Tibial nerve (tissue), 4 donors: Measurements from ENCODE around the gene OR2T27. TPM values are rescaled to one million over a fixed set of nuclear protein-coding genes. Genes with fewer than 3 reads are reported as not detected.
"Not testable (repeated sequence)": the region's sequence is repeated elsewhere in the genome, so short reads cannot be mapped to it uniquely, and the experiment has no call there.

Experiments used
- DNase-seq, 2 donors: peaks; one replicate each; pipeline ENCODE4 v3.0.0-alpha.2; 2019; ENCODE audit warnings: low spot score in 2 of 2
- H3K27ac ChIP-seq, 4 donors: fragments of 200-600 bp; sonication (generic) in 3 of 4; one replicate each; pipeline ENCODE4 v1.5.1; 2017 to 2019; ENCODE audit warnings: mild to moderate bottlenecking in 1 of 4
- H3K27me3 ChIP-seq, 2 donors: fragments of 200-600 bp; sonication (generic) in 1 of 2; one replicate each; pipeline versions ENCODE4 v1.5.1 to v1.6.0; 2017 to 2019
- H3K36me3 ChIP-seq, 3 donors: fragments of 200-600 bp; sonication (generic); one replicate each; pipeline ENCODE4 v1.5.1; 2018 to 2019
- H3K4me1 ChIP-seq, 4 donors: fragments of 200-600 bp; sonication (generic) in 3 of 4; one replicate each; pipeline ENCODE4 v1.5.1; 2017 to 2019
- H3K4me3 ChIP-seq, 4 donors: fragments of 200-600 bp; sonication (generic) in 3 of 4; one replicate each; pipeline ENCODE4 v1.5.1; 2017 to 2019; ENCODE audit warnings: mild to moderate bottlenecking in 1 of 4, moderate library complexity in 1 of 4
- H3K9me3 ChIP-seq, 4 donors: fragments of 200-600 bp; sonication (generic) in 3 of 4; one replicate each; pipeline ENCODE4 v1.5.1; 2017 to 2019
- CTCF ChIP-seq, 5 experiments: fragments of 200-600 bp in 3 of 5; fragments of 450-650 bp in 2 of 5; sonication (generic) in 3 of 5; IDR thresholded peaks; one replicate each; pipeline ENCODE4 v1.5.1; 2016 to 2019; ENCODE audit warnings: antibody characterized with exemption in 5 of 5, mild to moderate bottlenecking in 3 of 5, moderate library complexity in 2 of 5
- EP300 ChIP-seq, 2 donors: sonication (generic); formaldehyde crosslinking; IDR thresholded peaks; one replicate each; pipeline ENCODE4 v1.6.1; 2017; ENCODE audit warnings: antibody characterized with exemption in 2 of 2, mild to moderate bottlenecking in 1 of 2
- POLR2A ChIP-seq, 2 donors: fragments of 450-650 bp; IDR thresholded peaks; one replicate each; pipeline ENCODE4 v1.6.1; 2017; ENCODE audit warnings: antibody characterized with exemption in 2 of 2, mild to moderate bottlenecking in 2 of 2, moderate library complexity in 2 of 2
- WGBS, 2 donors: methylation state at CpG; one replicate each; pipeline ENCODE4 v1.1.5; 2018; 5-methylcytosine and 5-hydroxymethylcytosine counted together
- total RNA-seq, 4 donors: library from RNA; depleted of rRNA; stranded (reverse); fragments of >200 nt; gene quantifications; one replicate each; pipeline ENCODE4 v1.1.0, GENCODE V29; 2016

Gene OR2T27
- total RNA-seq, 4 donors from 2014 or later, result not detected

GRCh38 chr1:248642971-248643651, 12.2 kb downstream of the OR2T27 start:
- not testable (repeated sequence) for H3K27me3 ChIP-seq, H3K4me1 ChIP-seq, H3K36me3 ChIP-seq, H3K4me3 ChIP-seq, H3K27ac ChIP-seq, DNase-seq, H3K9me3 ChIP-seq
- WGBS, 2 donors, result no CpG with 5 or more reads among the region's 4 CpGs

DNA sequence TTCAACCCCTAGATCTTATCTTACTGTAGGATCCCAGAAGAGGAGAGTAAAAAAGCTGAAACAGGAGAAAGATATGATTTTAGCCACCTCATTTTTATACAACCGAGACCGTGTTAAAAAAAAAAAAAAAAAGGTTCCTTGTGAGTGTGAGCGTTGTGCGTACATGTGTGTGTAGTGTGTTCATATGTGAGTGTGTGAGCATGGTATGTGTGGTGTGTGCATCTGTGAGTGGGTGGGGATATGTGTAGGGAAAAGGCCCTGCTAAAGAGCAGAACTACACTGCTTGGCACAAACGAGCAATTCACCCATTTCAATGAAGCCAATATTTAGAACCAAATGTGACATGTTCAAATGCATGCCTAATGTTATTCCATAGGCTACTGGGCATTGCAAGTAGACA, 13.7 kb downstream of the OR2T27 start:
- not testable (repeated sequence) for H3K4me3 ChIP-seq, H3K27ac ChIP-seq, H3K4me1 ChIP-seq, DNase-seq, H3K36me3 ChIP-seq, H3K9me3 ChIP-seq, H3K27me3 ChIP-seq
- no CpG with 5 or more reads among the region's 5 CpGs for WGBS, 2 donors

DNA sequence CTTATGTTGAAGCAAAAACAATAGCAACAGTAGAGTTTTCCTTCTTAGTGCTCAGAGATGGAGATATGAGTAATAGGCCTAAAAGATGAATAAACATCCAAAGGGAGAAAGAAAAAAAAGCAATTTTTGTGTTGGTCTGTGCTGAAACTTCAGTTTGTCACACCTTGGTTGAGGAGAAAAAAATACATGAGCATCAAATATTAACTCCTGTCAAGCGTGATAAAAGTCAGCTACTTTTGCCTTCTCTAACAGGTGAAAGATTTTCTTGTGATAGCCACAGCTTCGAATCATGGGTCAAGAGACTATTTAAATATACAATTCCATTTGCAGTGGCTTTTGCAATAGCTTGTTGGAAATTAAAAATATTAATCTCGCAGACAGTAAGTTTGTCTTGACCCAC, 14.4 kb downstream of the OR2T27 start:
- not testable (repeated sequence) for DNase-seq, H3K27ac ChIP-seq, H3K36me3 ChIP-seq, H3K9me3 ChIP-seq, H3K4me1 ChIP-seq, H3K4me3 ChIP-seq, H3K27me3 ChIP-seq
- WGBS, 2 donors, result no CpG with 5 or more reads among the region's 3 CpGs

- not testable (repeated sequence) for H3K9me3 ChIP-seq, H3K4me3 ChIP-seq, H3K27ac ChIP-seq, DNase-seq, H3K36me3 ChIP-seq, H3K4me1 ChIP-seq, H3K27me3 ChIP-seq
- no CpG with 5 or more reads among the region's 5 CpGs for WGBS, 2 donors
Measured at GRCh38 chr1:248639652-248640051, 15.7 kb downstream of the OR2T27 start.

DNA sequence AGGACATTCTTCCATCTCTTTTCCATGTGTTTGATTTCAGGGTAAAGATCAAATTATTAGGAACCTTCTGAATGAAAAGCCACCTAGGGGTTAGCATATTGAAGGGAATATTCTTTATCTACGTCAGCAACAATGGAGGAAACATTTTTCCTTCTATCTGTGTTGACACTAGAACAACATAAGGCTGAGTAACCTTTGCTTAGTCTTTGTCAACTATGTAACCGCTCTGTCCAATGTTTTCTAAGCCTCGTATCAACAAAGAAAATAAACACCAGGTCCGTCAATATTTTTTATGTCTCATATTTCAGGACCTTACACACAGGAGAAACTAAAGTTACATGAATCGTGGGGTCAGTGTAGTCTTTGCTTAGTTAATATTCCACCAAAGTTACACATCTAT, 18.7 kb downstream of the OR2T27 start:
- H3K4me3 ChIP-seq, DNase-seq, H3K4me1 ChIP-seq, H3K27me3 ChIP-seq, H3K9me3 ChIP-seq, H3K27ac ChIP-seq, H3K36me3 ChIP-seq: not testable (repeated sequence)
- 29 to 83% methylated on average over 2 to 3 of the region's 5 CpGs for WGBS, 2 donors

DNA sequence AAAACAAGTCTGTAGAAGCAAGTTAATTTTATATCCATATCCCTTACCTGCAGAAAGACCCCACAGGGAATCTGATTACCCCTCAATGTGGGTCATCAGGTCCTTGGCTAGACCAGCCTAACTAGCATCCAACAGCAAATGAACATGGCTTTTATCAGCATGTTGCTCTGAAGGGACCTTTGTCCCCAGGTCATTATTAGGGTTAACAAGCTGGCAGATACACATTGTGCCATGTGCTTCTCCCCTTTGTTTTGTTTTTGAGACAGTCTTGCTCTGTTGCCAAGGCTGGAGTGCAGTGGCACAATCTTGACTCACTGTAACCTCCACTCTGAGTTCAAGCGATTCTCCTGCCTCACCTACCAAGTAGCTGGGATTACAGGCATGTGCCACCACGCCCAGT, 20.3 kb downstream of the OR2T27 start, which contains the start of gene OR2T11:
Gene OR2T11 (minus strand): TSS at position 101 of the 400 bp plus-strand sequence. CDS start 7,963 bp downstream, outside the sequence.
- H3K4me3 ChIP-seq, H3K4me1 ChIP-seq, H3K27ac ChIP-seq, H3K36me3 ChIP-seq, H3K9me3 ChIP-seq, H3K27me3 ChIP-seq, DNase-seq: not testable (repeated sequence)
- WGBS, 2 donors, result no CpG with 5 or more reads among the region's 2 CpGs

DNA sequence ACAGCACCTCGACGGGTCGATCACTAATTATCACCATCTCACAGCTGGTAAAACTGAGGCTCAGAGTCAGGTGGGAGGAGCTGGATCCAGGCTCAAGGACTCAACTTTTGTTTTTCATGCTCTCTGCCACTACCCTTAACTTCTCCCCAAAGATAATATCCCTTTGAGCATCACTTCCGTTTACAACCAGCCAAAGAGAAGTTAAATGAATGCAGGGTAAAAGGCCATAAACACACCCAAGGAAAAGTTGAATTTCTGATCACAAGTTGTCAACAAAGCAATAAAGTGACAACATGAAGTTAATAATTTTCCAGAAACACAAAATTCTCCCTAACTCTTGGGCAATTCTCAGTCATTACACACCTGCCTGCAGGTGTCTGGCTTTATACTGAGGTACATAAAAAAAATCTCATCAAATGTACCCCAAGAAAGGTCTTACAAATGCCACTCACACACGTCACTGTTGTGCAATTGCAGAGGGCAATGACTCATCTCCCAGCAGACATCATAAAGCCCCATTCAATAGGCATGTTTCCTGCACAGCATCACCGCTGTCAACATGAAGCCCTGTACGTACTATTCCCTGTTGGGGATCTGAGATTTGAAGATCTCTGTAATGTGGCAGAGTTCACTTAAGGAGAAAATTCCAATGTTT, 23.8 kb downstream of the OR2T27 start:
- H3K4me1 ChIP-seq, result no peaks in the 10 kb centered on the region
- no peak for DNase-seq
- no peak for TF ChIP-seq POLR2A (IDR thresholded peaks at IDR 0.05)
- TF ChIP-seq EP300 (IDR thresholded peaks at IDR 0.05), result no peak
- TF ChIP-seq CTCF (IDR thresholded peaks at IDR 0.05), result no peak
- no peaks in the 10 kb centered on the region for H3K9me3 ChIP-seq
- no peaks in the 10 kb centered on the region for H3K27me3 ChIP-seq
- no peak overlapping the region for H3K27ac ChIP-seq
- 71 to 73% methylated on average over 7 of the region's 7 CpGs for WGBS, 2 donors
- no peaks in the 10 kb centered on the region for H3K36me3 ChIP-seq
- H3K4me3 ChIP-seq, result no peak overlapping the region

- H3K4me3 ChIP-seq, result no peak overlapping the region
- no peak for DNase-seq
- no peaks in the 10 kb centered on the region for H3K9me3 ChIP-seq
- no peak for TF ChIP-seq CTCF (IDR thresholded peaks at IDR 0.05)
- no peak for TF ChIP-seq POLR2A (IDR thresholded peaks at IDR 0.05)
- TF ChIP-seq EP300 (IDR thresholded peaks at IDR 0.05), result no peak
- no peaks in the 10 kb centered on the region for H3K36me3 ChIP-seq
- no peak overlapping the region for H3K27ac ChIP-seq
- 77 to 83% methylated on average over 2 of the region's 2 CpGs for WGBS, 2 donors
- no peaks in the 10 kb centered on the region for H3K27me3 ChIP-seq
- no peaks in the 10 kb centered on the region for H3K4me1 ChIP-seq
Measured at GRCh38 chr1:248630551-248630950, 24.8 kb downstream of the OR2T27 start.
